IPS-15b (cell line): Measurements from ENCODE around the gene HBS1L.

ENCODE experiments used
- H3K27me3 ChIP-seq: one replicate; pipeline ENCODE4 v1.6.1; 2013; ENCODE audit warnings: low read length; ENCODE audit not compliant: control insufficient read depth, insufficient read depth
- H3K36me3 ChIP-seq: one replicate; pipeline ENCODE4 v1.6.1; 2013; ENCODE audit warnings: low read length; ENCODE audit not compliant: control insufficient read depth, insufficient read depth
- H3K4me1 ChIP-seq: one replicate; pipeline ENCODE4 v1.6.1; 2013; ENCODE audit warnings: mild to moderate bottlenecking, low read length; ENCODE audit not compliant: control insufficient read depth, insufficient read depth
- H3K4me3 ChIP-seq: one replicate; pipeline ENCODE4 v1.5.1; 2013; ENCODE audit warnings: low read depth, low read length
- H3K9ac ChIP-seq: one replicate; pipeline ENCODE4 v1.6.1; 2013; ENCODE audit warnings: low read depth, mild to moderate bottlenecking, low read length
- H3K9me3 ChIP-seq: one replicate; pipeline ENCODE4 v1.6.1; 2013; ENCODE audit warnings: mild to moderate bottlenecking, low read length; ENCODE audit not compliant: control insufficient read depth, insufficient read depth

HBS1L gene

DNA sequence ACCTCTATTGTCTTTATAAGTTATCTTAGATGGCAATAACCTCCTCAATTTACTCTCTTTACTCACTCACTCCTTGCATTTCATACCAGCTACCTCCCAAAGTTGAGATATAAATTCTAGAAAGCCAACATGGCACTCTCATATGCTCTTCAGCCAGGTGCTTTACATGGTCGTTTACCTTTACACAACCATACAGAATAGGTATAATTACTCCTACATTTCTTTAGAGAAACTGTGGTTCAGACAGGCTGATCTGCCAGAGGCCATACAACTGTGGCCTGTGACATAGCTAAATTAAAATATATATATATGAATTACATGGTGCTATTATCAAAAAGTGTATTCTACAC lies 45.7 kb downstream of the HBS1L start:
- Histone ChIP-seq H3K9ac (no peak overlapping the region), H3K27me3 (no peaks in the 10 kb centered on the region), H3K36me3 (no peaks in the 10 kb centered on the region), H3K4me3 (no peak overlapping the region), H3K4me1 (no peaks in the 10 kb centered on the region), H3K9me3 (no peaks in the 10 kb centered on the region)

DNA sequence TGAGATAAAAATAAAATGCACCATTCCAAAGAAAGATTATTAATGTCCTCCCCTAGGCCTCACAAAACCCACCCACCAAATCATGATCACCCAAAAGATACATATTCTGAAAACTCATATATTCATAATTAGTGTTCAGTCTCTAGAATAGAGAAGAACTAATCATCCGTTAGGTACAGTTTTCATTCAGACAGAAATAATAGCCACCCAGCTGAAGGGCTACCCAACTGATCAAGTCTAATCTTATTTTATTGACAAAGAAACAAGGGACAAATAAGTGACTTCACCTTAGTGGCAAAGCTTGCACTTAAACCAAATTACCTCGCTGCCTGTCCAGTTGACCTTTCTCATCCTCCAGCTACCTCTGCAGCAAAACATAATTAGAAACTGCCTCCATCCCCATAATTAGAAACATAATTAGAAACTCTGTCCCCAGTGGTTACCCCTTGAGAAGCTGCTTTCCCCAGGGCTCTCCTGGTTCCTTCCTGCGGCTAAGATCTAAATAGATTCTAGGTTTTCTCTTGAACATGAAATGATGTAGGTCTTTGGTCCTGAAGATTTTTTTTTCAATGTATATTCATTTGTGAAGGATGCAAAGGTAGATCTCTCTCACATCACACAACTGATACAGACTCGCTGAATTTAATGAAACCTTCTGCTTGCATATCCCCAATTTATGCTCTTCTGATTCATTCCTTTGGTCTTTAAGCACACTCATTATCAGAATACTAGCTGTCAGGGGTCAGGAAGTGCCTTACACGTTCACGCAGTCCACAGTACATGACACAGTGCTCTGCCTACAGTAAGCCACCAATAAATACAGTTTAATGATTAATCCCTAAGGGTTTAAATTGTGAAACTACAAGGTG lies 46.3 kb downstream of the HBS1L start:
- Histone ChIP-seq H3K9ac (no peak overlapping the region), H3K27me3 (no peaks in the 10 kb centered on the region), H3K9me3 (no peaks in the 10 kb centered on the region), H3K4me1 (no peaks in the 10 kb centered on the region), H3K36me3 (no peaks in the 10 kb centered on the region), H3K4me3 (no peak overlapping the region)

DNA sequence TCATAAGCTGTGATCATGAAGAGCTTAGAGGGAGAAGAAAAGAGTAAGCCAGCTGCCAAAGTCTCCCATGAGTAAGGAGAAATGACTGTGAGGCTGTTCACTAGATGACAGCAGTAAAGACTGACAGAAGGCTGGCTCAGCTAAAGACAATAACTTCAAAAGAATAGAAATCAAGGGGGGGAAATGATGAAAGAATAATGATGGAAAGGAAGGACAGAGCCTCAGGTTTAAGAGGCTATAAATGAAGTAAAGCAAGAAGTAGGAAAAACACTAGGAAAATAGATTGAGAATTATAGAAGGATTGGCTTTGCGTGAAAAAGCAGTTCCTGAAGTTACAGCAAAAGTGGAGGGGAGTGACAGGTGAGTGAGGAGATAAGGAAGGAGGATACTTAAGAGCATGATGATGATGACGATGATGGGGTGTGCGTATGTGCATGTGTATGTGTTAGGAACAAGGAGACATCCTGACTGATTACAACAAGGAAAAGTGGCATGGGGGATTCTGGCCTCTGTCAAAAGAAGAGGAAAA lies 48.2 kb downstream of the HBS1L start:
- no peaks in the 10 kb centered on the region for H3K27me3 ChIP-seq
- no peaks in the 10 kb centered on the region for H3K36me3 ChIP-seq
- no peaks in the 10 kb centered on the region for H3K9me3 ChIP-seq
- no peak overlapping the region for H3K9ac ChIP-seq
- H3K4me1 ChIP-seq: no peaks in the 10 kb centered on the region
- no peak overlapping the region for H3K4me3 ChIP-seq

DNA sequence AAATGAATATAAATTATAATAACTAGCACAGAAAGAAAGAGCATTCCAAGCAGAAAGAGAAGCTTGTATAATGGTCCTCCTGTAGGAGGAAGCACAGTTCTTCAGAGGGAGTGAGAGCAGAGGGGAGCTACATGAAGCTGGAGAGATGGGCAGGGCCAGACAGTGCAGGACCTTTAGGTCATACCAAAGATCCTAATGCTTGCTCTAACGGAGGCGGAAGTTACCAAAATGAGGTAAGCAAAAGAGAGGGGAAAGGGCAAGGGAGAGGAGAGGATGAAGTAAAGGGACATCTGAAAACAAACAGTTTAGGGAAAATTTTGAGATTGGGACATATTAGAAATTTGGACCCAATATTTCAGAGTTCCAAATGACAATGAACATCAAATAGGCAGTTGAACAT lies 50.2 kb downstream of the HBS1L start:
- no peaks in the 10 kb centered on the region for H3K36me3 ChIP-seq
- H3K4me1 ChIP-seq: no peaks in the 10 kb centered on the region
- H3K4me3 ChIP-seq: no peak overlapping the region
- H3K9ac ChIP-seq: no peak overlapping the region
- no peaks in the 10 kb centered on the region for H3K9me3 ChIP-seq
- no peaks in the 10 kb centered on the region for H3K27me3 ChIP-seq

DNA sequence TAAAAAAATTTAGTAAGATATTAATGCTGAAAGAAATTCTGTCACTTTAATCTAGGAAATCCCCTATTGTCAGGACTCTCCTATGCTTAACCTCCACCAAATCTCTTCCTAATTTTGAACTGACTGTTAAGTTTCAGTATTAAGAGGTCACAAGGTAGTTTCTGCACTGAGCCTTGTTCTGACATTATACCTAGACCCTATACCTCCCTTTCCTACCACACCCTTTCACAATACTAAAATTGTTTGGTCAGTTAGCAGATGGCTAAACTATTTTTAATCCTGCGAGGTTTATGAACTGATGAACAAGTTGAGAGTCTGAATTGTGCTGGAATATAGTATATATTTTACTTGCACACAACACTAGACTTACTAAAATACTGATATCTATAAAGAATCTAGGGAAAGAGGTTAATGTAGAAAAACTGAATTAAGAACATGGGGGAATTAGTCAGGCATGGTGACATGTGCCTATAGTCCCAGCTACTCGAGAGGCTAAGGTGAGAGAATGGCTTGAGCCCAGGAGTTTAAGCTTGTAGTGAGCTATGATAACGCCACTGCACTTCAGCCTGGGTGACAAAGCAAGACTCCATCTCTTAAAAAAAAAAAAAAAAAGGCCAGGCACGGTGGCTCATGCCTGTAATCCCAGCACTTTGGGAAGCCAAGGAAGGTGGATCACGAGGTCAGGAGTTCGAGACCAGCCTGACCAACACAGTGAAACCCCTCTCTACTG lies 51.5 kb downstream of the HBS1L start:
- Histone ChIP-seq H3K36me3 (no peaks in the 10 kb centered on the region), H3K4me1 (no peaks in the 10 kb centered on the region), H3K27me3 (no peaks in the 10 kb centered on the region), H3K9ac (no peak overlapping the region), H3K4me3 (no peak overlapping the region), H3K9me3 (no peaks in the 10 kb centered on the region)

DNA sequence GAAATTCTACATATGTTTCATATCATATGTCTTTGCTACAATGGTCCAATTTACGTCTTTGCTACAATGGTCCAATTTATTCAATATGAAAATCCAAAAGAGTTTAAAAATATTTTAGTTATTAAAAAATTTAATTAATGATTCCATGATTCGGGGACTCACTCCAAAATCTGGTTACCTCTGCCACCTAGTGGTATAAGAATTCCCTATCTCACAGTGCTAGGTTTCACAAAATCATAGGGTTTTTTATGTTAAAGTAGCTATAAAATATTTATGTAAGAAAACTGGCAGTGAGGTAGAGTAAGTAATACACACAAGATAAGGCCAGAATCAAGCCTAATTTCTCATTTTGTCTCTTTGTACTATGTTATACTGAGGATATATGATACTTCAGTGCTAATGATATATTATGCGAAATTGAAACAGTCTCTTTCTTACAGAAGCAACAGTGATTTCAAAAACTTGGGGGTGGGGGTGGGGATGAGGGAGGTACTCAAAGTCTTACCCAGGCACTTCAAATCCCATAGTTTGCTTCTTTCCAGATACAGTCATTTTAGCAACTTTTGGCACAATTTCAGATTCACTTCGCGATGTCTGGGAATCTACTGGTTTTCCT lies 52.3 kb downstream of the HBS1L start:
- Histone ChIP-seq H3K9ac (no peak overlapping the region), H3K9me3 (no peaks in the 10 kb centered on the region), H3K36me3 (no peaks in the 10 kb centered on the region), H3K27me3 (no peaks in the 10 kb centered on the region), H3K4me3 (no peak overlapping the region), H3K4me1 (no peaks in the 10 kb centered on the region)

DNA sequence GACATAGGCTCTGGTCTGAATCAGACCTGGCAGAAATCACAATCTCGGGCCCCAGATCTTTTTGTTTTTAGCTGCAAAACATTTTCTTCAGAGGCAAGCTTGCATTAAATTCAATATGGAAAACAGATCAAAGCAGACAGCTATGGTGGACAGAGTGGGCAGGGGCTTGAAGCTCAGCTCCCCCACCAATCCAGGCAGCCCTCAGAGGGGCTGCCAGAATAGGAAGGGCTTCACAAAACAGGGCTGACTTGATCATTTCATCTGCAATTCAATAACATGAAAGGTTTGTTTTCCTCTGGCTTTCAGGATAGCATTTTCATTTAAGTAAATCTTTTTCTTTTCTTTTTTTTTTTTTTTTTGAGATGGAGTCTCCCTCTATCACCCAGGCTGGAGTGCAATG lies 55.5 kb downstream of the HBS1L start:
- H3K9ac ChIP-seq: no peak overlapping the region
- H3K36me3 ChIP-seq: no peaks in the 10 kb centered on the region
- no peak overlapping the region for H3K4me3 ChIP-seq
- no peaks in the 10 kb centered on the region for H3K27me3 ChIP-seq
- H3K9me3 ChIP-seq: no peaks in the 10 kb centered on the region
- H3K4me1 ChIP-seq: no peaks in the 10 kb centered on the region

DNA sequence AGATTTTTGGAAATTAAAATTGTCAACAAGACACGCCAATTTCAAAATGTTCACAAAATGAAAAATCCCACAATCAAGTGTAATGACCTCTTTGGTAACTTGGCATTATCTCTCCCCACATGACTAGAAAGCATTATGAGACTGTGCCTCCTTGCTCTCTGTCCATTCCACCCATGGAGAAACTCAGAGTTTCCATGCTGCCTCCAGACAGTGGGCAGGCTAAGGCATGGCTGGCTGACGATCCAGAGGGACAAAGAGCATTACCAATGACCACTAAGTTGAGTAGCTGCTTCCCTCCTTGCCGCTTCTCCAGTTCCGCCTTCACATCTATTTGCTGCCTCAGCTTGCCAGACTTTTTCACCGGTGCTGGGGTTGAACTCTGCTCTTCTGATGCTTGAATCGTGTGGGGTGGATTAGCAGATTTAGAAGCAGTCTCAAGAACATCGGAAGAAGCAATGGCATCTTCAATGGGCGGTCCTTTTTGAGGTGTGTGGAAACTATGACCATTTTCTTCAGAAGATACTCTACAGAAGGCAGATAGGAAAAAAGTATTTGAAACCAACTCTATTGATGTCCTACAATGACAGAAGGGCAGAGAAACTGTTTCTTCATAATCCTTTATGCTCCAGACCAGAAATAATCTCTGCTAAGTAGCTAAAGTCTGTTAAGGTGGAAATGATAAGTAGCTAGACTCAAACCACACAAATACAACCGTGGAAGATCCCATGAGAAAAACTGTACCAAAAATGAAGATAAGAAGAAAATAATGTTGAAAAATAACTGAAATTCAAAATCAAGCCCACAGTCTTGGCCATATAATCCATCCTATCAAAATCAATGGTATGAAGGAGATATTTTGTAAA lies 57.3 kb downstream of the HBS1L start:
- H3K4me3 ChIP-seq: no peak overlapping the region
- H3K36me3 ChIP-seq: no peaks in the 10 kb centered on the region
- H3K9ac ChIP-seq: no peak overlapping the region

DNA sequence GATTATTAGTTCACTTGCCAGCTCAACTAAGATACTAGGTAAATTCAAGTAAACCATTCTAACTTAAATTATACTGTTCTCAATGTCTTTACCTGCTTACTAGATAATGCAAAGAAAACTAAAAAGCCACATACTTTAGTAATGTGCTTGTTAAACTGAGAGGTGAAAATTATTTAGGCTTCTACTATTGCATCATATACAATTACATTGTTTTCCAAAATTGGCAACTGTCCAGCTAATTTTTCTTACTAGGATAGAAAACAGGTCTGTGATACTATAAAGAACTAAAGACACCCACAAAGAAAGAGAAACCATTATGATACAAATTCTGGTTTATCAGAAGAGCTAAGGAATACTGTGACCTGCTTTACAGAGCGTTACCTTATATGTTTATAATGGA lies 59.1 kb downstream of the HBS1L start:
- no peaks in the 10 kb centered on the region for H3K9me3 ChIP-seq
- H3K9ac ChIP-seq: no peak overlapping the region
- no peaks in the 10 kb centered on the region for H3K4me1 ChIP-seq
- H3K36me3 ChIP-seq: no peaks in the 10 kb centered on the region
- no peaks in the 10 kb centered on the region for H3K27me3 ChIP-seq
- no peak overlapping the region for H3K4me3 ChIP-seq

More for the DNA sequence above, 57.3 kb downstream of the HBS1L start:
- Histone ChIP-seq H3K9me3 (no peaks in the 10 kb centered on the region), H3K27me3 (no peaks in the 10 kb centered on the region), H3K4me1 (no peaks in the 10 kb centered on the region)

DNA sequence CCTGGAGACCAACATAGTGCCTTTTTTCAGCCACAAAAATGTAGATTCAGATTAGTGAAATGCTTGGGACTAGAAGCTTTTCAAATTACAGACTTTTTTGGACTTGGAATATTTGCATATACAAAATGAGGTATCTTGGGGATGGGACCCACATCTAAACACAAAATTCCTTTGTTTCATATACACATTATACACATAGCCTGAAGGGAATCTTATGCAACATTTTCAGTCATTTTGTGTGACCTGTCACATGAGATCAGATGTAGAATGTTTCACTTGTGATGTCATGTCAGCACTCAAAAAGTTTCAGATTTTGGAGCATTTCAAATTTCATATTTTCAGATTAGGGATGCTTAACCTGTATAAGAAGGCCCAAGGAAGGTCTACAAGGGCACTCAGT lies 60.2 kb downstream of the HBS1L start:
- no peaks in the 10 kb centered on the region for H3K9me3 ChIP-seq
- no peaks in the 10 kb centered on the region for H3K27me3 ChIP-seq
- no peak overlapping the region for H3K4me3 ChIP-seq
- no peak overlapping the region for H3K9ac ChIP-seq
- H3K4me1 ChIP-seq: no peaks in the 10 kb centered on the region
- no peaks in the 10 kb centered on the region for H3K36me3 ChIP-seq

DNA sequence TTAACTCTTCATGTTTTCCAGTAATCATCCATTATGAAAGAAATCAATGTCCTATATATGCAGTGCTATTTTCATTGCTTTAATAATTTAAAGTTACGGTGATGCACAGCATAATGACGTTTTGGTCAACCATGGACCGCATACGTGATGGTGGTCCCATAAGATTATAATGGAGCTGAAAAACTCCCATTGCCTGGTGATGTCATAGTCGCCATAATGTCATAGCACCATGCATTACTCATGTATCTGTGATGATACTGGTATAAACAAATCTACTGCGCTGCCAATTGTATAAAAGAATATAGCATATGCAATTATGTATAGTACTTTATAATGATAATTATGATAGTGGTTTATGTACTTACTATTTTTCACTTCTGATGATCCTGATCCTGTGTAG lies 62.5 kb downstream of the HBS1L start:
- H3K9me3 ChIP-seq: no peaks in the 10 kb centered on the region
- no peaks in the 10 kb centered on the region for H3K4me1 ChIP-seq
- no peak overlapping the region for H3K4me3 ChIP-seq
- no peak overlapping the region for H3K9ac ChIP-seq
- no peaks in the 10 kb centered on the region for H3K36me3 ChIP-seq
- no peaks in the 10 kb centered on the region for H3K27me3 ChIP-seq
